HG03159 (cell line): ENCODE results near the gene GPRASP2.

Experiments
- ATAC-seq: cut with Tn5 transposase; IDR thresholded peaks from one replicate; pipeline ENCODE4 v1.9.1; 2021; ENCODE audit warnings: mild to moderate bottlenecking, moderate library complexity; ENCODE audit not compliant: unreplicated experiment

GPRASP2 gene

GRCh38 chrX:102744307-102744706 lies 32.1 kb downstream of the GPRASP2 start:
- no peak for ATAC-seq

DNA sequence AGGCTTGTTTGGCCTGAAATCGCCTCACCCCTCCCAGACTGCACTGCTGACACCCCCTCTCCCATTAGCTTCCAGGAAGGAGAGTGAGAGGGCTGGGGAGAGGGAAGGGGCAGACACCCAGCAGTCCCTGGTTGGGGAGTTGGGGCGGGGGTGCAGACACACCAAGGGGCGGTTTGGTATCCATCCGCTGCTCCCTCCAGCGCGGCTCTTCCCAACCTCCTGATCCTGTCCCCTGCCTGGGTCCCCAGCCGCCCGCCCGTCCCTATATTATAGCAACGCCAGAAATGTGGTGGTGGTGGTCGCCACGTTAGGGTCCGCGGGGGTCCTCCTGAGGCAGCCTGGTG lies 33.2 kb downstream of the GPRASP2 start:
- ATAC-seq: no peak

DNA sequence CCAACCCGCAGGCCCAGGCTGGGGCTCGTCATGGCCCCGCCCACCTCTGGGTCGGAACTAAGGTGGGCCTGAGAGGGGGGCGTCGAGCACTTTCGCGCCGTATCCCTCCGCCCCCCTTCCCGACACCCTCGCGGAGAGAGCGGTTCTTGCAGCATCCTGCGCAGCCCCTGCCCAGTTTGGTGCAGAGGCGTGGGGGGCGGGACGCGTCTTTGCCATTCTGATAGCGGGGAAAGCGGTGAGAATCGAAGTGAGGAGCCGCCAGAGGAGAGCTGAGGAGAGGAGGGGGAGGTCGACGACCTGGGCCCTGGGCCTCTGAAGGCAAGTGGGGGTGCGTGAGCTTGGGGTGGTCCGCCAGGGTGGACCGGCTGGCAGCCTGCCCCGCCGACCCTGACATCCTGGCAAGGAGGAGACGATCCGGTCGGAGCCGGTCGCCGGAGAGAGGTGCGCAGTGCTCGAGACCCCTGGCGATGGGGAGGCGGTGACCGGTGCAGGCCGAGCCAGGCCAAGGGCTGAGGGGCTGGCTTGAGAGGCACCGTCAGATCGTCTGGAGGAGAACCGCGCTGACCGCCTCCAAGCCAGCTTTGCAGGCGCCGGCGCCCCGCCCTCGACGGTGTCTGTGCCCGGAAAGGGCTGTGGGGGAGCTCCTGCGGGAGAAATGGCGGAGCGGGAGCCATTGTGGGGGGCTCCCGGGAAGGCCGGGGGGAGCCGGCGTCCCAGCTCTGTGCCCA lies 33.8 kb downstream of the GPRASP2 start:
- no peak for ATAC-seq

DNA sequence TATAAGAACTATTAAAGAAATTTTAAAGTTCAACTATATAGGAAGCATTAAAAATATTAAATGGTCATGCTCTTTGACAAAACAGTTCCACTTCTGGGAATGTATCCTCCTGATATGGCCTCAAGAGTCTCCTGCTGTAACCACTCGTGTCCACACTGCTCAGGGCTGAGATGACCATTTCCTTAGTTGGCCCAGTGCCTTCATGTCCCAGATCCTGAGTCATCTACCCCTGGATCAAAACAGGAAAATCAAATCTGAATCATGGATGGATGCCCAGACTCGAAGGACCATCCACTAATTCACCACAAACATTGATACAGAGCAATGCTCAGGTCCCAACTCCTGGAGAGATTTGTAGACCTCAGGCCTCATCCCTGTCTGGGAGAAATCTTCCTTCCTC lies 53.0 kb downstream of the GPRASP2 start:
- ATAC-seq: no peak

GRCh38 chrX:102765809-102766208 lies 53.6 kb downstream of the GPRASP2 start:
- no peak for ATAC-seq

GRCh38 chrX:102767287-102767686 lies 55.0 kb downstream of the GPRASP2 start:
- ATAC-seq: no peak
